Measurements from ENCODE around the gene ALDH16A1. TPM values are rescaled to one million over a fixed set of nuclear protein-coding genes. Genes with fewer than 3 reads are reported as not detected.
A peak's percentile ranks its signal among the peaks of the same experiment; 100 is the strongest.

The ALDH16A1 gene
- total and polyA plus RNA-seq, 2 of the 8 experiments (the other 6 are each of a cell fraction or from before 2014, with no cell fraction given): 30.5 to 34.3 TPM

DNA sequence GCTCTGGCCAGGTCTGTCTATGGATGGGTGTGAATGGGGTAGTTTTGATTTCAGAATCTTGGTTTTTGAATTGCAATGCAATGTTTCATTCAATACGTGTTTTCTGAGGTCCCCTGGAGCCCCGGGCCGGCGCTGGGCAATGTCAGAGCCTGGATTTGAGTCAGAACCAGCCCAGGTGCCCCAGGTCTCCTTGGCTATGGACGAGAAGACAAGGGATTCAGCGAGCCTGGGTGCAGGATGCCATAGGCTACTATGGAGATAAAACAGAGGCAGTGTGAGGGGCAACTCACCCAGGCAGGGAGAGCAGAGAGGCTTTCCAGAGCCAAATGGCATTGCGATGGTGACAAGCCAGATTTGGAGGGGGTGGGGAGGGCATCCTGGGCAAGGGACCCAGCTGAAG is 33.2 kb downstream of the ALDH16A1 start:
- Histone ChIP-seq H3K9ac (replicated peaks in 1 of 4; ENCODE audit: extremely low read depth in 1 of 4, low read depth in 3 of 4, low read length in 3 of 4) (no peak overlapping the region; a peak in 1 of 7 replicates), H4K91ac (replicated peaks; ENCODE audit: insufficient read length, low read length) (peak overlapping the region; percentile 72), H3K4ac (replicated peaks; ENCODE audit: insufficient read length, low read depth, low read length) (peak overlapping the region; percentile 66), H3K79me1 (ENCODE audit: low read depth, low read length) (peaks cover 2% of the 10 kb centered on the region; the same call in 1 of the 2 replicates), H3K14ac (ENCODE audit: insufficient read length) (no peak overlapping the region), H3K18ac (ENCODE audit: extremely low read depth, low read length) (no peak overlapping the region), H2BK15ac (ENCODE audit: low read length) (0 out of 2 replicates have a peak overlapping the region, but pooled peaks have one; percentile 84), H2BK5ac (ENCODE audit: low read depth, low read length) (peak overlapping the region; percentile 6; the same call in 1 of the 2 replicates), H2BK120ac (replicated peaks; ENCODE audit: low read depth, low read length) (peak overlapping the region; percentile 39), H3K4me2 (ENCODE audit: insufficient read depth in 1 of 2, low read depth in 2 of 2, low read length in 2 of 2) (no peak overlapping the region), H3K9me3 (ENCODE audit: insufficient read depth in 2 of 2, low read depth in 1 of 2, low read length in 1 of 2) (no peaks in the 10 kb centered on the region), H2AFZ (ENCODE audit: low read length) (no peak overlapping the region), H3K56ac (replicated peaks; ENCODE audit: insufficient read length, low read depth, low read length) (no peak overlapping the region), H3K79me2 (ENCODE audit: control insufficient read depth in 1 of 2, insufficient read depth in 2 of 2, low read length in 2 of 2) (peaks cover 20 to 31% of the 10 kb centered on the region in 2 experiments), H3K4me1 (replicated peaks in 1 of 4; ENCODE audit: control insufficient read depth in 3 of 4, insufficient read depth in 4 of 4, low read length in 3 of 4) (peaks cover 0 to 8% (median 2%) of the 10 kb centered on the region in 4 experiments; a peak in 3 of 7 replicates), H4K8ac (ENCODE audit: extremely low read depth, insufficient read depth, low read length) (peak overlapping the region; percentile 69), H4K20me1 (replicated peaks in 1 of 2; ENCODE audit: control insufficient read depth in 1 of 2, insufficient read depth in 2 of 2, low read length in 2 of 2) (peaks cover 15 to 20% of the 10 kb centered on the region in 2 experiments), H3K4me3 (ENCODE audit: extremely low read depth in 1 of 4, insufficient read depth in 2 of 4, low read depth in 3 of 4, low read length in 4 of 4) (no peak overlapping the region), H2BK12ac (ENCODE audit: low read depth, low read length) (peak overlapping the region; percentile 20; the same call in 1 of the 2 replicates), H3K23ac (ENCODE audit: insufficient read length) (no peak overlapping the region), H3K27me3 (replicated peaks in 1 of 4; ENCODE audit: control insufficient read depth in 3 of 4, extremely low read depth in 1 of 4, insufficient read depth in 3 of 4, low read length in 3 of 4) (no peaks in the 10 kb centered on the region), H3K36me3 (ENCODE audit: control insufficient read depth in 2 of 4, insufficient read depth in 4 of 4, low read length in 3 of 4) (peaks cover 20 to 32% (median 26%) of the 10 kb centered on the region in 4 experiments), H4K5ac (ENCODE audit: insufficient read length, low read depth, low read length) (no peak overlapping the region), H3K27ac (ENCODE audit: low read depth, low read length) (no peak overlapping the region), H2AK5ac (ENCODE audit: low read depth, low read length) (no peak overlapping the region), H3K23me2 (ENCODE audit: low read depth, low read length) (peaks cover 12% of the 10 kb centered on the region), H2BK20ac (ENCODE audit: low read length) (no peak overlapping the region; the same call in 1 of the 2 replicates)
- FAIRE-seq: no peak
- no peak for DNase-seq (ENCODE audit: low read depth in 1 of 2, low spot score in 2 of 2)
- POLR2A ChIA-PET (ENCODE audit: partially characterized antibody): interaction anchor here (1.0 to 6.8 kb wide), 3 partner anchors 8 to 93 kb away, joined by 3 to 89 read pairs (median 3); partner anchors contain the start of gene RPS11
- WGBS, 2 experiments (ENCODE audit: extremely low coverage in 1 of 2, insufficient coverage in 1 of 2, insufficient read length in 1 of 2, insufficient replicate concordance in 2 of 2, low coverage in 1 of 2, low lambda C conversion rate in 2 of 2, missing lambda C conversion rate in 1 of 2): 97% methylated on average over 7 of the region's 7 CpGs; no CpG with 5 or more reads in 1 of the 2 experiments
- CTCF ChIA-PET (ENCODE audit: partially characterized antibody): interaction anchor here (1.5 kb wide), 1 partner anchor 14 kb away, joined by 6 read pairs; no protein-coding TSS in a partner anchor
- TF ChIP-seq RNF2 (IDR thresholded peaks at IDR 0.05; ENCODE audit: borderline replicate concordance, low read depth, low read length, missing control alignments, poor library complexity, severe bottlenecking) (no peak), KDM5A (IDR thresholded peaks at IDR 0.05; ENCODE audit: low read length) (no peak), ASH2L (IDR thresholded peaks at IDR 0.05; ENCODE audit: low read length) (no peak), KDM1A (IDR thresholded peaks at IDR 0.05; ENCODE audit: borderline replicate concordance, low read length) (no peak)

Data from H1 (cell line).